ENCODE data around the gene EGLN1.

Gene EGLN1

GRCh38 chr1:231396643-231397042 is 25.4 kb downstream of the EGLN1 start:
- FAIRE-seq (peak; percentile 15), DNase-seq (ENCODE audit: insufficient read length, low spot score) (no peak)
- no peak for TF ChIP-seq POLR2A (IDR thresholded peaks at IDR 0.05; ENCODE audit: low read depth, low read length)

GRCh38 chr1:231395998-231396390 is 26.1 kb downstream of the EGLN1 start:
- DNase-seq (ENCODE audit: insufficient read length, low spot score): no peak
- no peak for FAIRE-seq
- no peak for TF ChIP-seq POLR2A (IDR thresholded peaks at IDR 0.05; ENCODE audit: low read depth, low read length)

- no peak for TF ChIP-seq POLR2A (IDR thresholded peaks at IDR 0.05; ENCODE audit: low read depth, low read length)
- FAIRE-seq (peak; percentile 90), DNase-seq (ENCODE audit: insufficient read length, low spot score) (peak; percentile 51)
These were observed 26.8 kb downstream of the EGLN1 start for GRCh38 chr1:231395076-231395997.

- no peak for TF ChIP-seq POLR2A (IDR thresholded peaks at IDR 0.05; ENCODE audit: low read depth, low read length)
- FAIRE-seq: no peak
- DNase-seq (ENCODE audit: insufficient read length, low spot score): no peak
These were observed 28.4 kb downstream of the EGLN1 start for GRCh38 chr1:231393668-231394067.

GRCh38 chr1:231392389-231393131 is 29.5 kb downstream of the EGLN1 start:
- FAIRE-seq (no peak), DNase-seq (ENCODE audit: insufficient read length, low spot score) (no peak)
- TF ChIP-seq POLR2A (IDR thresholded peaks at IDR 0.05; ENCODE audit: low read depth, low read length): no peak

- TF ChIP-seq POLR2A (IDR thresholded peaks at IDR 0.05; ENCODE audit: low read depth, low read length): no peak
- FAIRE-seq (peak; percentile 36), DNase-seq (ENCODE audit: insufficient read length, low spot score) (no peak)
These were observed 32.0 kb downstream of the EGLN1 start for GRCh38 chr1:231390071-231390470.

GRCh38 chr1:231387770-231388669 is 34.1 kb downstream of the EGLN1 start:
- no peak for FAIRE-seq
- no peak for DNase-seq (ENCODE audit: insufficient read length, low spot score)
- no peak for TF ChIP-seq POLR2A (IDR thresholded peaks at IDR 0.05; ENCODE audit: low read depth, low read length)

GRCh38 chr1:231386466-231386865 is 35.6 kb downstream of the EGLN1 start:
- DNase-seq (ENCODE audit: insufficient read length, low spot score): no peak
- no peak for FAIRE-seq
- no peak for TF ChIP-seq POLR2A (IDR thresholded peaks at IDR 0.05; ENCODE audit: low read depth, low read length)

- no peak for TF ChIP-seq POLR2A (IDR thresholded peaks at IDR 0.05; ENCODE audit: low read depth, low read length)
- no peak for FAIRE-seq
These were observed 36.7 kb downstream of the EGLN1 start for GRCh38 chr1:231385416-231385748.

GRCh38 chr1:231384696-231385415 is 37.2 kb downstream of the EGLN1 start:
- FAIRE-seq: no peak
- no peak for TF ChIP-seq POLR2A (IDR thresholded peaks at IDR 0.05; ENCODE audit: low read depth, low read length)
- no peak for DNase-seq (ENCODE audit: insufficient read length, low spot score)

More at GRCh38 chr1:231385416-231385748, 36.7 kb downstream of the EGLN1 start:
- DNase-seq (ENCODE audit: insufficient read length, low spot score): no peak

- DNase-seq (ENCODE audit: insufficient read length, low spot score) (no peak), FAIRE-seq (no peak)
- TF ChIP-seq POLR2A (IDR thresholded peaks at IDR 0.05; ENCODE audit: low read depth, low read length): no peak
These were observed 38.8 kb downstream of the EGLN1 start for GRCh38 chr1:231383159-231383860.

- no peak for DNase-seq (ENCODE audit: insufficient read length, low spot score)
- no peak for TF ChIP-seq POLR2A (IDR thresholded peaks at IDR 0.05; ENCODE audit: low read depth, low read length)
- FAIRE-seq: no peak
These were observed 39.7 kb downstream of the EGLN1 start for GRCh38 chr1:231382426-231382825.

GRCh38 chr1:231381729-231382128 is 40.4 kb downstream of the EGLN1 start:
- no peak for DNase-seq (ENCODE audit: insufficient read length, low spot score)
- no peak for TF ChIP-seq POLR2A (IDR thresholded peaks at IDR 0.05; ENCODE audit: low read depth, low read length)
- no peak for FAIRE-seq
